CD4-positive, CD25-positive, alpha-beta regulatory T cell (primary cell): Measurements from ENCODE around the gene ZNF423. TPM values are rescaled to one million over a fixed set of nuclear protein-coding genes. Genes with fewer than 3 reads are reported as not detected.
A peak's percentile ranks its signal among the peaks of the same experiment; 100 is the strongest.

ENCODE experiments used
- ATAC-seq, 2 donors: fragments of 150-1000 bp; cut with Tn5 transposase; one replicate each; pipeline ENCODE4 v1.10.0; 2021; ENCODE audit warnings: low read depth in 2 of 2, moderate number of reproducible peaks in 2 of 2, moderate library complexity in 1 of 2
- DNase-seq, 3 donors: peaks; one replicate each; pipeline versions ENCODE4 v3.0.0 to v3.0.0-alpha.2; 2012 to 2022; ENCODE audit warnings: mixed read lengths in 1 of 3
- H3K27ac ChIP-seq: one replicate; pipeline ENCODE4 v1.7.0; 2013; ENCODE audit warnings: mild to moderate bottlenecking, low read length; ENCODE audit not compliant: insufficient read depth, poor library complexity, severe bottlenecking
- H3K27me3 ChIP-seq: one replicate; pipeline ENCODE4 v1.7.0; 2013; ENCODE audit warnings: low read length; ENCODE audit not compliant: control insufficient read depth, insufficient read depth
- H3K36me3 ChIP-seq: one replicate; pipeline ENCODE4 v1.7.0; 2013; ENCODE audit warnings: mild to moderate bottlenecking, low read length, moderate library complexity; ENCODE audit not compliant: control insufficient read depth, insufficient read depth
- H3K4me1 ChIP-seq: 2 replicates; pipeline ENCODE4 v1.7.0; 2013; ENCODE audit warnings: mild to moderate bottlenecking, low read length; ENCODE audit not compliant: insufficient read depth, control insufficient read depth, poor library complexity, severe bottlenecking
- H3K4me3 ChIP-seq: one replicate; pipeline ENCODE4 v1.7.0; 2013; ENCODE audit warnings: low read depth, mild to moderate bottlenecking, low read length, moderate library complexity
- H3K9me3 ChIP-seq, 2 experiments: 1 replicate in 1 of 2; 2 replicates in 1 of 2; pipeline ENCODE4 v1.7.0; 2013; ENCODE audit warnings: low read length in 2 of 2, mild to moderate bottlenecking in 1 of 2, moderate library complexity in 1 of 2; ENCODE audit not compliant: control insufficient read depth in 2 of 2
- H3K27ac Mint-ChIP-seq, 3 donors: one replicate each; pipeline ENCODE4 v1.8.0; 2020 to 2022; ENCODE audit warnings: mild to moderate bottlenecking in 3 of 3, mixed read lengths in 3 of 3, moderate library complexity in 2 of 3
- H3K27me3 Mint-ChIP-seq: one replicate; pipeline ENCODE4 v1.8.0; 2022; ENCODE audit warnings: mild to moderate bottlenecking, mixed read lengths
- H3K36me3 Mint-ChIP-seq: one replicate; pipeline ENCODE4 v1.8.0; 2020; ENCODE audit warnings: mixed read lengths
- H3K4me1 Mint-ChIP-seq, 4 donors: one replicate each; pipeline ENCODE4 v1.8.0; 2020 to 2022; ENCODE audit warnings: mixed read lengths in 4 of 4, mild to moderate bottlenecking in 1 of 4
- H3K4me3 Mint-ChIP-seq, 4 donors: one replicate each; pipeline ENCODE4 v1.8.0; 2020 to 2022; ENCODE audit warnings: mild to moderate bottlenecking in 4 of 4, mixed read lengths in 4 of 4, moderate library complexity in 3 of 4
- H3K9me3 Mint-ChIP-seq, 7 donors: one replicate each; pipeline ENCODE4 v1.8.0; 2020 to 2022; ENCODE audit warnings: mixed read lengths in 7 of 7, mild to moderate bottlenecking in 3 of 7, moderate library complexity in 2 of 7
- polyA plus RNA-seq, 4 donors: library from polyadenylated mRNA; unstranded; fragments of 300-500 nt; fragmentation: Illumina TruSeq; gene quantifications; one replicate each; pipeline ENCODE4 v1.2.3, GENCODE V29; 2021
- total RNA-seq: library from RNA; stranded (reverse); gene quantifications from one replicate; pipeline ENCODE4 v1.2.3, GENCODE V29; 2022

The ZNF423 gene
- total and polyA plus RNA-seq, 5 donors from 2014 or later: 0.05 TPM; not detected in 4

DNA sequence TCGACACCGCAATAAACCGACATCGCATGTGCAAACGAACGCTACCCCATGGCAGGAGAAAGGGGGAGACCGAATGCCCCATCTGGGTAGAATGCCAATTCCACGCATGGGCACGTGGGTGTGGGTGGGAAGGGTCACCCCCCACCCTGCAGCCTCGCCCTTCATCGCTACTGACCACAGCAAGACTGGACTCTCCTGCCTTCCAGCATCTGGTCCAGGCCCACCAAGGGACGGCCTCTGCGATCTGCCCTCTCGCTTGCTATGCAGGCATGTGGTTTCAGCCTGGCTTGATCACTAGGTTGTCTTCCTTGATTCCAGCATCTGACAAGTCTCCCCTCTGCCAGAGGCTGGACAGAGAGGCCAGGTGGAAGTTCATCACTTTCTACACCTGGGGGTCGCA lies 323.0 kb downstream of the ZNF423 start:
- H3K27me3 ChIP-seq: no peaks in the 10 kb centered on the region
- no peaks in the 10 kb centered on the region for H3K4me1 ChIP-seq
- DNase-seq (no peak), ATAC-seq (no peak)
- Mint-ChIP-seq H3K9me3 (peaks cover 0 to 3% (median 0%) of the 10 kb centered on the region in 7 donors), H3K4me1 (peaks cover 0 to 7% (median 5%) of the 10 kb centered on the region in 4 donors), H3K36me3 (no peaks in the 10 kb centered on the region), H3K4me3 (no peak overlapping the region), H3K27me3 (peaks cover 10% of the 10 kb centered on the region), H3K27ac (no peak overlapping the region)
- no peaks in the 10 kb centered on the region for H3K36me3 ChIP-seq
- H3K9me3 ChIP-seq: no peaks in the 10 kb centered on the region
- H3K27ac ChIP-seq: no peak overlapping the region
- H3K4me3 ChIP-seq: no peak overlapping the region

DNA sequence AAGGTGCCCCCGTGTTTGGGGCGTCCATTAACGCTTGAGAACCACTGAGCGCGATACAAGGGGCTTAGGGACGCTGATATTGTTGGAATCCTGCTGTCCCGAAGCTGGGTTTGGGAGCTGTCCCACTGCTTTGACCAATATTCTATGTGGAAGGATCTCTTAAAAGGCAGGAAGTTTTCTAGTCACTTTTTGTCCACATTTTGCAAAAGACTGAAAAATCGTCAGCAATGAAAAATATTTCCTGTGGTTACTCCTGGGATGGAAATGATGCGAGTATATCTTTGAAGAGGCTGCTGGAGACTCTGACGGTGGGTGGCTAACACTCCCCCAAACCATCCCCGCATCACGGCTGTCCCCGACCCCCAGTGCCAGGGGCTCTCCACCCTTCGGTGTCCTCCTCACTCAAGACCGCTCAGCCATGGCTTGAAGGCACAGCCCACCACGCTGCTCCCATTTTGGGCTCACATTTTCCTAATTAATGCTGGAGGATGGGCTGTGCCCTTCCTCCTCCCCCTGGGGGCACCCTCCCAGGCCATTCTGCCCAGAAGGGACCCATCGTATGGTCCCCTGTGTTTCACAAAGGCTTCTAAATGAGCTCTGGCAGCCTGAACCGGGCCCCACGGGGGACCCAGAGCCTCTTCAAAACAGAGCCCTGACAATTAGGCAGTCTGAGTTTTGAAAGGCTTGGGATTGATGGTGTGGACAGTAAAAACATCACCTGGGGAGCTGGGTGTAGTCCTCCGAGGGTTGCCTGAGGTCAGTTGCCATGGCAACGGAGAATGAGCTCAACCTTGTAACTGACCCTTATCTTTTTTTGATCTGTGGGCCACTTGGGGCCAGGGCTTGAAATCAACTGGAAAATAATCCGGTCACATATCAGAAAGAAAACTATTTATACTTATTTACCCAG lies 323.7 kb downstream of the ZNF423 start:
- Histone ChIP-seq H3K4me3 (no peak overlapping the region), H3K36me3 (no peaks in the 10 kb centered on the region), H3K27me3 (no peaks in the 10 kb centered on the region), H3K27ac (no peak overlapping the region), H3K4me1 (no peaks in the 10 kb centered on the region), H3K9me3 (no peaks in the 10 kb centered on the region)
- H3K36me3 Mint-ChIP-seq: no peaks in the 10 kb centered on the region
- H3K9me3 Mint-ChIP-seq: peaks cover 0 to 3% (median 0%) of the 10 kb centered on the region in 7 donors
- no peak overlapping the region for H3K27ac Mint-ChIP-seq
- peaks cover 0 to 10% (median 5%) of the 10 kb centered on the region in 4 donors for H3K4me1 Mint-ChIP-seq
- H3K27me3 Mint-ChIP-seq: peaks cover 10% of the 10 kb centered on the region
- DNase-seq: no peak
- ATAC-seq: no peak
- H3K4me3 Mint-ChIP-seq: peak overlapping the region in 1 of 4 donors; percentile 54

DNA sequence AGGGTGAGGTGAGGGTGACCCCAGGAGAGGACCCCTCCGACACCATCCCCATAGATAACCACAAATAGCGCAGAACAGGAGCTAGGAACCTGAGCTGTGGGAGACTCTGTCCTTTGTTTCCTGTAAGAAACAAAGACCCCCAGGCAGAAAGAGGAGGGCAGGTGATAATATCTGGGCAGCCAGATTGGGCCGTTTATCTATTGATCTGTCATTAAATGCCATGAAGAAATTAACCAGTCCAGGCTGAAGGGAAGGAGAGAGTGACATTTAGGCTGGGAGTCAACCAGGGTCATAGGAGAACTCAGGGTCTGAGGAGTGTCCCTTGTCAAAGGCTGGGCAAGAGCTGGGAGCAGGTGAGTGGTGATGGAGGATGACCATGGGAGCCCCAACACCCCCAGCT lies 324.5 kb downstream of the ZNF423 start:
- Mint-ChIP-seq H3K4me1 (peaks cover 0 to 10% (median 5%) of the 10 kb centered on the region in 4 donors), H3K9me3 (peaks cover 0 to 3% (median 0%) of the 10 kb centered on the region in 7 donors), H3K27me3 (peaks cover 10% of the 10 kb centered on the region), H3K4me3 (no peak overlapping the region), H3K27ac (peak overlapping the region in 1 of 3 donors; percentile 18), H3K36me3 (no peaks in the 10 kb centered on the region)
- Histone ChIP-seq H3K36me3 (no peaks in the 10 kb centered on the region), H3K27ac (no peak overlapping the region), H3K4me1 (no peaks in the 10 kb centered on the region), H3K27me3 (no peaks in the 10 kb centered on the region), H3K4me3 (no peak overlapping the region), H3K9me3 (no peaks in the 10 kb centered on the region)
- DNase-seq (no peak), ATAC-seq (no peak)

DNA sequence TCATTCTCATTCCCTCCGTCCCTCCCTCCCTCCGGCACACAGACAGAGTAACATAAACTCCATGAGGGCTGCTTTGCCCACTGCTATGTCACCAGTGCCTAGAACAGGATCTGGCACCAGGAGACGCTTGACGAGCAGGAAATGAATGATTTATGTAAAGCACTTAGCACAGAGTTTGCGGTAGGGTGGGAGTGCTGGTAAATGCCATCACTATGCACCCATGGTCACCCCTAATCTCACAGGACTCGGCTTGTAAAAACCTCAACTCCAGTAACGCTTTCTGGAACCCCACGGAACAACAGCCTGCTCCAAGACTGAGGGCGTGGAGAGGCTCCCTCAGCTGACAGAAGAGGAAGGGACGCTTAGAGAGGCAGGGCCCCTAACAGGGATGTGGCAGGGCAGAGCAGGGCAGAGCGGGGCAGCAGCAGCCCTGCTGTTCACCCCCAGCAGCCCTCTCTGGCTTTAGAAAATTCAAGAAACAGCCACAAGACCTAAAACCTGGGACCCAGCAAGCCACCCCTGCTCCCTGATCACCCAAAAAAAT lies 325.4 kb downstream of the ZNF423 start:
- H3K4me3 Mint-ChIP-seq: no peak overlapping the region
- DNase-seq (no peak), ATAC-seq (no peak)
- H3K27ac Mint-ChIP-seq: no peak overlapping the region
- peaks cover 0 to 10% (median 5%) of the 10 kb centered on the region in 4 donors for H3K4me1 Mint-ChIP-seq
- Histone ChIP-seq H3K4me3 (no peak overlapping the region), H3K27ac (no peak overlapping the region), H3K4me1 (no peaks in the 10 kb centered on the region), H3K36me3 (no peaks in the 10 kb centered on the region), H3K9me3 (no peaks in the 10 kb centered on the region), H3K27me3 (no peaks in the 10 kb centered on the region)
- no peaks in the 10 kb centered on the region for H3K36me3 Mint-ChIP-seq
- H3K27me3 Mint-ChIP-seq: peaks cover 10% of the 10 kb centered on the region
- peaks cover 0 to 3% (median 0%) of the 10 kb centered on the region in 7 donors for H3K9me3 Mint-ChIP-seq

DNA sequence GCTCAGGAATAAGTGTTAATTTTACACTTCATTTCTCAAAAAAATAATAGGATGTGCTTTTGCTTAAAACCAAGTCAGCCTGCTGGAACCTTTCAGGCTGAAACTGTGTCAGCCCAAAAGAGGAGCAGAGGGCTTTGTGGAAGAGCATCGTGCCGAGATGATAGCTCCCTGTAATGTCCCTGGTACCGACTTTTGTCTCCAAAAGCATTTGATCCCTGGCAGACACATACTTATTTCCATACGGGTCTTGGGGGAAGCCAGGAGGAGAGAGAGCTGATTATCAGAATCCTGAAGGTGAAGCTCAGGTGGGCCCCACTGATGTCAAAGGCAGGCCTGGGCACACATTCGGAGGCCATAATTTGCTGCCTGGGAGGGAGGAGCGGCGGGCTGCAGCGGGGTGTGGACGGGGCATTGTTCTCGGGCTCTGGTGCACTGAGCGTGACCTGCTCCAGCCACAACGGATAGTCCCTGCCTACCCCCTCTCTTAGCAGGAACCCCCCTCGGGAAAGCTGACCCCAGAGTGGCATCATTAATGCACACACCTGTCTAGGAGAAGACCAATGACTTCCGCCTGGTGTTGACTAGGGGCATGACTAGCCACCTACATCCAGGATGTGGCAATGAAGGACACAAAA lies 326.4 kb downstream of the ZNF423 start:
- no peaks in the 10 kb centered on the region for H3K36me3 Mint-ChIP-seq
- Histone ChIP-seq H3K27me3 (no peaks in the 10 kb centered on the region), H3K4me1 (no peaks in the 10 kb centered on the region), H3K36me3 (no peaks in the 10 kb centered on the region), H3K9me3 (no peaks in the 10 kb centered on the region), H3K4me3 (no peak overlapping the region), H3K27ac (no peak overlapping the region)
- ATAC-seq (no peak), DNase-seq (no peak)
- H3K4me1 Mint-ChIP-seq: peaks cover 0 to 10% (median 5%) of the 10 kb centered on the region in 4 donors
- peaks cover 0 to 3% (median 0%) of the 10 kb centered on the region in 7 donors for H3K9me3 Mint-ChIP-seq
- no peak overlapping the region for H3K27ac Mint-ChIP-seq
- H3K4me3 Mint-ChIP-seq: peak overlapping the region in 1 of 4 donors; percentile 39
- peaks cover 5% of the 10 kb centered on the region for H3K27me3 Mint-ChIP-seq

DNA sequence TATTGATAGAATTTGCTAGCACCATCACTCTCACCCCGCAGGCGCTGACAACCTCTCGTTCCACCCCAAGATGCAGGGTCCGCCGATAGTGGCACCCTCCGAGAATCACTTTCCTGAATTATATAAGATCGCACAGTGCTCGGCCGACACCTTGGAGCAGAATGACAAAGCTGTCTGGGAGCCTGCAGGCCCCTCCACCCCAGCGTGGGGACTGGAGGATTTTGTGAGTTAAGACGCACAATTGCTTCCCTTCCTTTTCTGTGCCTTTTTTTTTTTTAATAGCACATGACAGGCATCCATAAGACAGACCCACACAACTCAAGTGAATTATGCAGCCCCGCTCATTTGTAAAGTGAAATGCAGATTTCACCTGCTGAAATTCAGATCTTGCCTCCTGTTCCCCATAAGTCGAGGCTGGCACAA lies 327.0 kb downstream of the ZNF423 start:
- Mint-ChIP-seq H3K4me1 (peaks cover 0 to 10% (median 5%) of the 10 kb centered on the region in 4 donors), H3K27ac (no peak overlapping the region), H3K27me3 (peaks cover 5% of the 10 kb centered on the region), H3K4me3 (peak overlapping the region in 1 of 4 donors; percentile 74), H3K36me3 (no peaks in the 10 kb centered on the region), H3K9me3 (peaks cover 0 to 3% (median 0%) of the 10 kb centered on the region in 7 donors)
- ATAC-seq: no peak
- H3K27me3 ChIP-seq: no peaks in the 10 kb centered on the region
- no peaks in the 10 kb centered on the region for H3K4me1 ChIP-seq
- no peaks in the 10 kb centered on the region for H3K9me3 ChIP-seq
- H3K27ac ChIP-seq: no peak overlapping the region
- DNase-seq: no peak
- H3K36me3 ChIP-seq: no peaks in the 10 kb centered on the region
- H3K4me3 ChIP-seq: no peak overlapping the region

DNA sequence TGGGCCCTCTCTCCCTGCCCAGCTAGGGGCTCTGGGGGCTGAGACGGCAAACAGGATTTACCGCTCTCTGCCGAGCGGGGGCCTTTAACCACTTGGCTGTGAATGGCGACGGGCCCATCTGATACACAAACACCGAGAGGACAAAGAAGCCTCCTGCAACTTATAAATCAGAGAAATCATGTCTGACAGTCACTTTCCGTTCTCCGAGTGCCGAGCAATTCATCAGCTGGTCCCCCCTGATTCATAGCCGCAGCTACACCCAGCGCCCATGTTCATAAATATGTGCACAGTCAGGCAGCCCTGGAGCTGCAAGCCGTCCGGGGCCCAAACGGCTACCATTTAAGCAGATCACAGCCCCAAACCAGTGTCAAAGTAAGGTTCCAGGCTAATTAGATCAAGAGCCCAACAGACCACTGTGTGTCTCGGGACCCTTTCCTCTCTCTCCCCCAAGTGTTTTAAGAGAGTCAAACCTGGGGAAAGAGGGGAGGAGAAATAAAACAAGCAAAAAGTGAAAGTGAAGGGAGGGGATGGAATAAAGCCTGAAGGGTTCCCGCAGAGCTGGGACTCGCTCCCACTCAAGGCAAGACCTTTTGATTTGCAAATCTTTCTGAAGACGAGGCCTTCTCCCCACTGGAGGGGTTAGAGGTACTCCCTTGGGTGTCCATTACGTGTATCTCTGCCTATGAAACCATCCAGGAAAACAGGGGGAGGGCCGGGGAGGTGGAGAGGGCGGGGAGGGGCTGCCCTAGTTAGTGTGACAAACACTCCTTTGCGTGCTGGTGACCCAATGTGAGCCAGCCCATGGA lies 327.6 kb downstream of the ZNF423 start:
- ATAC-seq: peak; percentile 29 to 32
- DNase-seq: peak in 1 of 3 donors; percentile 6
- peaks cover 0 to 10% (median 5%) of the 10 kb centered on the region in 4 donors for H3K4me1 Mint-ChIP-seq
- H3K9me3 ChIP-seq: no peaks in the 10 kb centered on the region
- H3K4me3 Mint-ChIP-seq: peak overlapping the region; percentile 21 to 78 (median 64)
- H3K4me3 ChIP-seq: no peak overlapping the region
- no peaks in the 10 kb centered on the region for H3K27me3 ChIP-seq
- no peaks in the 10 kb centered on the region for H3K4me1 ChIP-seq
- H3K36me3 Mint-ChIP-seq: no peaks in the 10 kb centered on the region
- no peaks in the 10 kb centered on the region for H3K36me3 ChIP-seq
- no peak overlapping the region for H3K27ac ChIP-seq
- H3K27me3 Mint-ChIP-seq: peaks cover 5% of the 10 kb centered on the region
- peak overlapping the region; percentile 42 to 91 (median 67) for H3K27ac Mint-ChIP-seq
- peaks cover 0 to 3% (median 0%) of the 10 kb centered on the region in 7 donors for H3K9me3 Mint-ChIP-seq
